ENCODE measurements around the gene LRRC36. TPM values are rescaled to one million over a fixed set of nuclear protein-coding genes. Genes with fewer than 3 reads are reported as not detected.

The LRRC36 gene
- total and polyA plus RNA-seq, 2 of the 8 experiments (the other 6 are each of a cell fraction or from before 2014, with no cell fraction given): 0.15 TPM; not detected in 1

DNA sequence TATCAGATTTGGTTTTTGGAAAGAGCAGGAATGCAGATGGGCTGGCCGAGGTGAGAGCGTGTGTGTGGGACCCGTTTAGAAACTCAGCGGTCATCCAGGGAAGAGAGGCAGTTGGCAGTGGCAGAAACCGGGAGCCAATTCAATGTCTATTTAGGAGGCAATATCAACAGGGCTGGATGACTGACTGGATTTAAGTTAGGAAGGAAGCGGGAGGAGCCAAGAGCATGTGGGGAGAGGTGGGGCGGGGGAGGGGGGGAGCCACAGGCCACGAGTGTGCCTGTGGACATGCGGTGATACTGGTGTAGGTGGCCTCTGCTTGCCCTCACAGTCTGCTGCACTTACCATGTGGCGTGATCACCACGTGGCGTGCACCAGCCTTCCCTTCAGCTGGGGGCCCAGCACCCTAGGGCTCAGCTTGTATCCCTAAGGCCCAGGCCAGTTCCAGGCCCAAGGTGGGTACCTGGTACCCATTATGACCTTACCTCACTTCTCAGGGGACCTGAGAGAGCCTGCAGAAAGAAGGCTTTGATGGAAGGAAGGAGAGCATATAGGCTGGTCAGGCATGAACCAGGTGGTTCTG, 77.5 kb downstream of the LRRC36 start (continued):
- no peak for TF ChIP-seq POLR2AphosphoS5 (IDR thresholded peaks at IDR 0.05; ENCODE audit: low read depth, low read length)
- no peak for TF ChIP-seq RXRA (IDR thresholded peaks at IDR 0.05; ENCODE audit: insufficient read depth, low read depth, low read length)
